NCI-H1436 (cell line): ENCODE measurements around the gene BCL10.

Experiments
- DNase-seq: peaks from one replicate; lab custom pipeline; 2025; lab: John Stamatoyannopoulos, UW

BCL10 gene

DNA sequence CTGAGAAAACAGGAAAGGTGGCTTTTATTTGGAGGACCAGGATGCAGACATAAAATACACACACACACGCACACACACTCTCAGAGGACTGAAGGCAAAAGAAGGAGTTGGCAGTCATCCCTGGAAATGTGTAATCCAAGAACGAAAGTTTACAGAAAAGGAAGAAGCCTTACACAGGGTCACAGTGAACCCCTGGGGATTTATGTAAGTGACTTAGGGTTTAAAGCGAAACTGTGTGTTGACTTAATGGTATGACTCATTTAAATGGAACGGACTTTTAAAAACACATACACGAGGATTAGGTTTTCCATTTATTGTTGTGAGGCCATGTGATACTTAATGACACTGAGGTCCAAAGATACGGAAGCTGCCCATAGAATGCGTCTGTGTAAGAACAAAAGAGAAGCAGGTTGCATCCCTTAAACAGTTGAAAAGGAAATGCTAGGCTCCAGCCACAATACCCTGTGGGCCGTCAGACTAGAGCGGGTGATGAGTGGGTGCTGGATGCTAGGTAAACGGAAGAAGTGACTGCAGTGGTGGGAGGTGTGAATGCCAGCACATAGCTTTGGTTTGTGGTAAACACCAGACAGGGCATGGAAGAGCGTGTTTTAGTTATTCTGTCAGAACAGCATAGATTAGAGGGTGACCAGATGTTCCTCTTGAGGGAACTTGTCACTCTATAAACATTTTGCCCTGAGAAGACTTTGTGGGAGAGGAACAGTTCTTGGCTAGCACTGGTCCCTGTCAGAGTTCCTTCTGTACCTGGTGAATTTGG, 21.6 kb upstream of the BCL10 start:
- DNase-seq = no peak

DNA sequence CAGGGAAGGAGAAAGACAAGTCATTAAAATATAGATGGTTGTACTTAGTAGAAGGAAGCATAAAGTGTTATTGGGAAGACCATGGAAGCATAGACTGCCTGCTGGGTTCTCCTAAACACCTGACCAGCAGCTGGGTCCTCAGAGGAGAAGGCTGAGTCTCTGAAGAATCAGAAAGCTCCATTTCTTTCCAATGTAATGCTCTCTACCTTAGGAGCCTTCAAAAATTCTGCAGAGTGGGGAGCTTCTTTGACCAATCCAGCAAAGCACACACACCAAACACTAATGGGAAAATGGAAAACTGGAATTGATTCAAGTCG, 21.1 kb upstream of the BCL10 start:
- DNase-seq = no peak

DNA sequence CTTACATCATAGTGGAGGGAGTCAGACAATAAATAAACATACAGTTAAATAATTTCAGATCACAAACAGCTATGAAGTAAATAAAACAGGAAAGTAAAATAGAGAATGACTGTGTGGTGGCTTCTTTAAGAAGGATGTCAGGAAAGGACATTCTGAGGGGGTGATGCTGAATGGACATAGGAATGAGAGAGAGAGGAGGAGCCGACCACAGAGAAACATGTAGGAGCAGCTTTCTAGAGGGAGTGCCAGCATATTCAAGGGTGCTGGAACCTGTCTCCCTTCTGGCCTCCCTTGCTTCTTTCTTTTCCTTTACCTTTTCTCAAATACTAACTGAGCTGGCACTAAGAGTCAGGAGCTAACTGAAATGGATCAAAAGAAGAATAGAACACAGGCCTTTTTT, 20.5 kb upstream of the BCL10 start:
- DNase-seq = no peak

DNA sequence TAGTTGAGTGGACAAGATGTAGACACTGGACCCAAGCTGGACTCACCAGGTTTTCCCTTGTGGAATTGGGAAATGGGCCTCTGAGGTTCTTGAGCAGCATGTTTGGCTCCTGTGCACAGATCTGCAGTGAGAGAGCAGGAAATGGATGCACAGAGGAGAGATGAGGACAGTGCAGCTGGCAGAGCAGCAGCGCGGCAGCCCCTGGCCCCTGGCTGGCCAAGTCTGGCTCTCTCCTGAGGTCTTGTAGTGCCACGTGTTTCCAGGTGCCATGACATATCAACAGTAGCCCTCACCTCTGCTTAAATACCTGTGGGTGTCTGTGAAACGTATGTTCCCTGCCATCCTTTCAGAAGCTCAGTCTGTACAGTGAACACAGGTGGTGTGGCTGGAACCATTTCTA, 19.2 kb upstream of the BCL10 start:
- no peak for DNase-seq

DNA sequence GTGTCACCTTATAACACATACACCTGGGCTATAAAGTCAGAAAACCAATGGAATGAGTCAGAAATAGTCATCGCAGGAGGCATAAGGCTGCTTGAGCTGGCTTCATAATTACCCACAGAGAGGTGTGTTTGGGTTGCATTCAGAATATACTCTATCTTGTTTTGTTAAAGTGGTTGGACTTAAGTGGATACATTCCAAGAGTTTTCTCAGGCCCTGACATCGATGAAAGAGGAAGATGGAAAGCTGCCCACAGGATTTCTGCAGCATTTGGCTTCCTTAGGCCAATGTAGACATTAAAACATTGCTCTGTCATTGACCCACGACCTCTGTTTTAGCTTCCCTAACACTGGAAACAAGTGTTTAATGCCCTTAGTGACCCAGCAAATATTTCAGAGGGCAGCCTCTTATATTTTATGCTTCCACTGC, 18.6 kb upstream of the BCL10 start:
- DNase-seq = no peak

DNA sequence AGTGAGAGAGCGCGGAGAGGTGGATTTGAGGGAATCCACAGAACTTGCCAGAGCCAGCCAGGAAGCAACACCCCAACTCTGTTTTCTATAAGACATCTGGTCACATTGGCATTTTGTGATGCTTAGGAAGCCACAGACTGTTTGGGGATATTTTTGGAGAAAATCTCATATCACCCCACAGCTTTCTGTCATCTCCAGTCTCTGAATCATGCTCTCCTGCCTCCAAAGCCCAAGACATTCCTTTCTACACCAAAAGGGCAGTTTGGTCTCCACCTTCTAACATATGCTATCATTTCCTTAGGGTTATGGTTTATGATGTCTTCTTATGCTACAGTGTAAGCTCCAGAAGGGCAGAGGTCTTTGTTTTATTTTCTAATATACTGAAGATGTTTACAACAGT, 14.4 kb upstream of the BCL10 start:
- no peak for DNase-seq

DNA sequence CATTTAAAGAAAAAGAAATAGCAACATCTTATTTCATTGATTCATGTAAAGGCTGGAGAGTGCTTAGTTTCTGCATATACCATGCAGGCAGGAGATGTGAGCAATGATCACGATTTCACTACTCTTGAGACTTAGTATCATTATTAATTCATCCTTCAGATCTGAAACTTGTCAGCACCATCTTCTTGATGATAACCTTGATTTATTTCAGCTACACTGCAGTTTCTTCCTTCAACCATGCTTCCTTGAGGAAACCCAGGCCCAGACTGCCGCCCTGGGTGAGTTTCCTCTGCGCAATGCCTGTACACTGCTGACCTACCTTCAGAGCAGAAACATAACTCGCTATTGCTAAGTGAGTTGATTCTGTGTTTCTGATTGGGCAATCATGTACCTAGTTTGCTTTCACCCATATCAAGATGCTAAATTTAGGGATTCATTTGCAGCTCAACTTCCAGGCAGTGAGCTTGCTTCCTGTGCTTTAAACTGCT, 13.5 kb upstream of the BCL10 start:
- no peak for DNase-seq

DNA sequence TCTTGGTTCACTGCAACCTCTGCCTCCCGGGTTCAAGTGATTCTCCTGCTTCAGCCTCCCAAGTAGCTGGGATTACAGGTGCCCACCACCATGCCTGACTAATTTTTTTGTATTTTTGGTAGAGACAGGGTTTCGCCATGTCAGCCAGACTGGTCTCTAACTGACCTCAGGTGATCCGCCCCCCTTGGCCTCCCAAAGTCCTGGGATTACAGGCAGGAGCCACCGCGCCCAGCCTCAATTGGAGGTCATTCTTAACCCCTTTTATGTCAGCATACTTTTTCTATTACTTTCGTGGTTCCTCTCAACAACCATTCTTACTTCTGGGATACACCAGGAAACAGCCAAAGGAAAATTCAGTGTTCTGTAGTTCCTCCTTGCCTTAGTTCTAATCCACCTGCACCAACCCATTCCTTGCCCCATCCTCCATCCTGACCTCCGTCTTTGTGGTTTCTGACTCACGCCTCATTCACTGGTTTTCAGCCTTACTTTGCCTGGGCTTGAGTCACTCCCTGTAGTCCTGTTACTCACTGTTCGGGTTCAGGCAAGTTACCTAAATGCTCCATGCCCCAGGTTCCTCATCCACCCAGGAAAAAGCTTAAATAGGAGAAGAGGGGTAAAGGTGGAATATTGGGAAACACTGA, 12.9 kb upstream of the BCL10 start:
- DNase-seq = no peak

DNA sequence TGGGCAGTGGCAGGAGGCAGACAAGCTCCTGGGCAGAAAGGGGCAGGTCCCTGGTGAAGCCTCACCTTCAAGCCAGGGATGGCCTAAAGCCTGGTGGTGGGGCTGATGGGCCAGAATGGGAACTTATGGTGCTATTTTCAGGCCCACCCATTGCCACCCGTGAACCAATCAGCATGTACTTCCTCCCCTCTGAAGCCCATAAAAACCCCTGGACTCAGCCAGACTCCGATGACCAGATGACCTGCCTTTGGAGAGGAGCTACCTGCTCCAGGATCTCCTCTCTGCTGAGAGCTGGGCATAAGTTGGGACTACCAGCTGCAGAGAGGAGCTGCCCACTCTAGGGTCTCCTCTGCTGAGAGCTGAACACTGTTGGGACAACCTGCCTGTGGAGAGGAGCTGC, 7.8 kb upstream of the BCL10 start:
- DNase-seq = no peak

DNA sequence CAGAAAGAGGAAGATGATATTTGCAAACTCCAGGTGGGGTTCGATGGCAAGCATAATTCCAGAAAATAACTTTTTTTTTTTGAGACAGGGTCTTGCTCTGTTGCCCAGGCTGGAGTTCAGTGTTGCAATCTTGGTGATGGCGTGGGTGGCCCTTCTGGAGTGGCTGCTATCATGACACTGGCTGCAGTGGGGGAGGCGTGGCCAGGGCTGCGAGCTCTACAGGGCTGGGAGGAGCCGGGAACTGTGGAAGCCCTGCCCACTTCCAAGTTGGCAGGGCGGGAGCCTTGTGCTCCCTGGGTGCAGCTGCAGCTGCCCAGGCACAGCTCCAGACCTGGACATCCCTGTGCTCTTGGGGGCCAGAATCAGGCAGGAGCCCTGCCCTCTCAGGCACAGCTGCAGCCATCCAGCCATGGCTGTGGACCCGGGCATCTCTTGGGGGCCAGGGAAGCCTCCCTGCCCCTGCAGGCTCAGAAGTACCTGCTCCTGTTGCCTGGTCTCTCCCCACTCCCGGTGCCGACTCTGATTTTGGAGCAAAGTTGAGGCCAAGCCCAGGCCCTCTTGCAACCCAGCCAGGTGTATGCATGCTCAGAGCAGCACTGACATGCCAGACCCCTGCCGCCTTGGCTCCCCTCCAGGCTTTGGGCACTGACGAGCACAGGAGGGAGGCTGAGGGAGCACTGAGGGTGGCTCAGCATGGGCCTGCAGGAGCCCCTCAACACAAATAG, 7.2 kb upstream of the BCL10 start:
- DNase-seq = no peak

DNA sequence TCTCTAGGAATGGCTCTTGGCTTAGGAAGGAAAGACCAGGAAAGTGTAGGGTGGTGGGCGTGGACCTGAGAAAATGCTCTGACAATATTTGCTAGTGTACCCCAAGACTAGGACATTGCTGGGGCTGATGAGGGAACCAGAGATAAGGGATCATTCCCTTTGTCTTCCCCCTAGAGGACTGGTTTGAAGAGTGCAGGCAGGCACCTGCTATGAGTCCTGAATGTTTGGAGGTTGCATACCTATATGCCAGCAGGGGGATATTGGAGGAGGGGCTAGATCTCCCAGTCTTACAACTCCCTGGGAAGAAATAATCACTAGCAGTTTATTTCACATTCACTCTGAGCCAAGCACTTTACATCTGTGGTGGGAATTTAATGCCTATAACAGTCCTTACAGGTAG, 6.0 kb upstream of the BCL10 start:
- DNase-seq = no peak

DNA sequence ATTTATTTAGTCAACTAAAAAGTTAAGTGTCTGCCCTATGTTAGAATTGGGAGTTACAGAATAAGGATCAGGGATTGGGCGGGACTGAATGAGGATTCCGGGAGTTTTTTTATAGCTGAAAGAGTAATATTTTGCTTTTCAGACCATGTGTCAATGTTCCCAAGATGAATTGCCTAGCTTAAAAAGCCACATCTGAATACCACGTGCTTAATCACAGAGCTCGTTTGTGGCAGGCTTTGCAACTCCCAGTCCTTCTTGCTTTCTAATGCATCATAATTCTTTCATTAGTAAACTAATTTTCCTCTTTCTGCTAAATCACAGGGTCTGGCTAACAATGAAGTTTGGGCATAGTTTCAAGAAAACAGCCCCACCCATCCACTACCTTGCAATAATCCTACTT, 4.2 kb upstream of the BCL10 start:
- no peak for DNase-seq

DNA sequence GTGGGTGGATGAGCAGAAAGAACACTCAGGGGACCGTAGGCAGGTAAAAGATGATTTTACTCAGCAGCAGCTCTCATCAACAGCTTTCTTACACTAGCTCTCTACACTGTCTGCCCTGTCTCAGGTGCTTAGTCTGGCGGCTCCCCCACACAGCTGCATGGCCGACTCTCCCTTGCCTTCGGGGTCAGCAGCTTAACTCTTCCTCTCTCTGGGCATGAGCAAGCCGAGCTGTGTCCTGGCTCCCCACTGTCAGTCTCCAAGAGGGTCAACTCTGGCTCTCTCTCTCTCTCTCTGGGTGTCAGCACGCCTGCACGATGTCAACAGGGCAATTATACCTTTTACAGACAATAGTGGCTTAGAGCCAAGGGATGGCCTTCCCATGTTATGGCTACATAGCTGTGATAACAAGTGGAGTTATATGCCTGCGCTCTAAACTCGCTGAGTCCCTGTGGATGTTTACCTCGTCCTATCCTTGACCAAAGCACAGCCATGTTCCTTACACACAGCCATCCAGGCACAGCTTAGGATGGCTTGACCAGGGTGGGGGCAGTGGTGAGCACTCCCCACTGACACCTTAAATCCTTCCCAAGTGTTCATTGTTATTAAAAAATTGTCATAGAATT, 3.1 kb upstream of the BCL10 start:
- DNase-seq = no peak

DNA sequence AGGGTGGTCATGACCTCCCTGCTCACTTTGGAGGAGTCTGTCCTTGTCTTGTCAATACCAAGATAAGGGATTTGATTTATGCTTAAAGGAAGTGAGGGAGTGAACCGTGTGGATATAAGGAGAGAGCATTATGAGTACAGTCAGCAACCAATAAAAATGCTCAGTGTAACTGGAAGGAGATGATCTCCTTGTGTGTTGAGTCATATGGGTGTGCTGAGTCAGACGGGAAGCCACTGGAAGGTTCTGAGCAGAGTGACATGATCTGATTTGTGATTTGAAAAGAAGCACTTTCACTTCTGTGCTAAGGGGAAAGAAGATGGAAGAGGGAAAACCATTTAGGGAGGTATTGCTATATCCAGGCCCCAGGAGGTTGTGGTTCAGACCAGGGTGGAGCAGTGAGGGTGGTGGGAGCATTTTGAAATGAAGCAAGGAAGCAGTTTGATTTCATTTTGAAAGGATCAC, 2.5 kb upstream of the BCL10 start:
- DNase-seq = no peak

DNA sequence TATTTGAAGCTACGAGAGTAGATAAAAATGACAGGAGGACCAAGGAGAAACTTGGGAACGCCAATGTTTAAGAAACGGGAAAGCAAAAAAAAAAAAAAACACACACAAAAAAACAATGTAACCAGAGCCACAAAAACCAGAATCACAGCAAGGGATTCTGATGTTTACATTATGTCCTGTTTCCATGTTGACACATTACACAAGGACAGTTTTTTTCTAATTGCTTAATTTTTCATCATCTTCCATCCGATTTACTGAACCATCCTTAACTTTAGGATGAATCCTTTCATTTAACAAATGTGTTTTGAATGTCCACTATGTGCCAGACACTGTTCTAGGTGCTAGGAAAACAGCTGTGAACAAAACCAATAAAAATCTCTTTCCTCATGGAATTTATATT, 1.4 kb upstream of the BCL10 start:
- DNase-seq = no peak

DNA sequence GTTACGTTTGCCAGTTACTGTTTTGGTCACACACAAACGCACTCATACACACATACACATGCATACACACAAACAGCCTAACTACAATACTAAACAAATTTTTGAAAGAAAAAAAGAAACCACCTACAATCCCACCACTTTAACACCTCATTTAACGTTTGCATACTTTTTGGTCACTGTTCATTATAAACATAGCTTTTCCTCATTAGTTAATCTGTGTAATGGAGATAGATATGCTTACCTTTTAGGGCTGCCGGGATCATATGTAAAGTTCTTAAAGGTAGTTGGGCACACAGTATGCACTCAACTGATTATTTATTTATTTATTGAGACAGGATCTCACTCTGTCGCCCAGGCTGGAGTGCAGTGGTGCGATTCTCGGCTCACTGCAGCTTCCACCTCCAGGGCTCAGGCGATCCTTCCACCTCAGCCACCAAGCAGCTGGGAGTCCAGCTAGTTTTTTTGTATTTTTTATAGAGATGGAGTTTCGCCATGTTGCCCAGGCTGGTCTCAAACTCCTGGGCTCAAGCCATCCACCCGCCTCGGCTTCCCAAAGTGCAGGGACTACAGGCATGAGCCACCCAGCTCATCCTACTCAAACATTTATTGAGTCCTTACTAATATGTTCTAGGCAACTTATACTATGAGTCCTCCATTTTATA, 677 bp upstream of the BCL10 start:
- DNase-seq = no peak

DNA sequence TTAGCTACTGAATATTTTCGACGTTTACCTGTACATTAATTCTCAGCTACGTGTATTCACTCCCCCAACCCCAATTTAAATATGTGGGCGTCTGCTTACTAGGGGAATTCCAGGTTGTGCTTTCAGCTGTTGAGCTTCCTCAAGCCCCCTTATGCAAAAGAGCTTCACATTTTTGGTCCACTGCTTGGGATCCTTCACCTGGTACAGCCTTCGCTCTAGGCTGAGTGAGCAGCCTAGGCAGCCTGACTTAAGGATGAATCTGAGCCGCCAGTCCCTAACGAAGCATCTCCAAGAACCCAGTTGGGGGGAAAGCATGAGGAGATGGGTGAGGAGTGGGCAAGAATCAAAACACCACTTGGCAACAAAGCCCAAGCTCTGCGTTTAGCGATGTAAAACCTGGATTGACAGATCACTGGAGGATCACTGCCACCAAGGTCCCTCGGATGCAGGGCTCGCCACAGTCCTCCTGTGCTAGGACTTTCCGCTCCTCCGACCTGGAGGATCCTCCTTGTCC, 674 bp downstream of the BCL10 start:
- DNase-seq = no peak

DNA sequence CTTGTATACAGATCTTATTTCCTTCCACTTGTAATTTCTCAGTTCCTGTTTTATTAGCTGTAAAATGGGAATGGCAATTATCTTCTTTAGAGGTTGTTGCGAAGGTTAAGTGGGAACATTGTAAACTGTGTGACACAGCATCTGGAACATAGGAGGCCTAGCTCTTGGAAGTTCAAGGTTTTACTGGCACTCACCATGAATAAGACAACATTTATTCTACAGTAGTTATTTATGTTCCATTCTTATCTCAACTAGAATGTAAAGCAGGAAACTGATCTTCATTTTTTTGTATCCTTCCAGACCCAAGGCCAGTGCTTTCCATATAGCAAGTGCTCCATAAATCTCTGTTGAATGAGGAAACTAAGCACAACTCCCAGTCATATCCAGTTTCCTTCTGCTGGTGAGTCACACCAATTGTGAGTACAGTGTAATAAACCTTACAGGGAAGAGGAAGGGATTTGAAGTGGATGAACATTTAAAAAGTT, 1.4 kb downstream of the BCL10 start:
- no peak for DNase-seq

DNA sequence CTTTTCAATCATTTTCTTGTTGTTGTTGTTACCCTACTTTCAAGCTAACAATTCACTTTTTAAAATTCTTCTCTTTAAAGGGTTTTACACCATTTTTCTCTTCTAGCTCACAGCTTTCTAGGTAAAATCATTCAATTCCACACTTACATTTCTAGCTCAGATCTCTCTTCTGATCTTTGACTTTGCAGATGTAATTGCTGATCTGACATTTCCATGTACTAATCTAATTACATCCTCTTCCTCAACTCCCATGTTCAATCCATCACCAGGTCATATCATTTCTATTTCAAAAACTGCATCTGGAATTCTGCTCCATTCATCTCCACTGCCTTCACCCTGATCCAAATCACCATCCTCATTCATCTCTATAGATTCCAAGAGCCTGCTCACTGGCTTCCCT, 3.0 kb downstream of the BCL10 start:
- no peak for DNase-seq

DNA sequence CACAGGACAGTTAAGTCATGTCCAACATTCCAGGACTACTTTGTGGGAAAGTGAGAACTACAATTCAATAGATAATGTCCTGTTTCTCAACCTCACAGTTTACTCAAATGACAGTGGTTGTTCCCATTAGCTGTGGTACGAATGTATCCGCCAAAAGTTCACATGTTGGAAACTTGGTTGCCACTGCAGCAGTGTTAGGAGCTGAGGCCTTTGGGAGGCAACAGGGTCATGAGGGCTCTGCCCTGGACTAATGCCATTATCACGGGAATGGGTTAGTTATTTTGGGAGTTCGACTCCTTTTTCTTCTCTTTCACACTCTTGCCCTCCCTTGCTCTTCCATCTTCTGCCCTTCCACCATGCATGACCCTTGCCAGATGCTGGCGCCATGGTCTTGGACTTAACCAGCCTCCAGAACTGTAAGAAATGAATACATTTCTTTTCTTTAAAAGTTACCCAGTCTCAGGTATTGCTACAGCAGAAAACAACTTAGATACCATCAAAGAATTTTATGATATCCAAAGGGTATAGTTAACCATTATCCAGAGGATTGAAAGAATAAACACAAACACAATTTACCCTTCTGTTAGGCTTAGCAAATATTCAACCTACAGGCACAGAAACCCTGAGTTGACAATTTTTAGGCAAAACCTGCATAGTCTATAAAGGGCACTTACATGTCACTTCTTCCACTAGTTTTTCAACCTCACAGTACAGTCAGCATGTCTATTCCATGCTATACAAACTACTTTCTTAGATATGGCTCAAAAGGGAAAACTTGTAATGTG, 7.4 kb downstream of the BCL10 start:
- DNase-seq = no peak

DNA sequence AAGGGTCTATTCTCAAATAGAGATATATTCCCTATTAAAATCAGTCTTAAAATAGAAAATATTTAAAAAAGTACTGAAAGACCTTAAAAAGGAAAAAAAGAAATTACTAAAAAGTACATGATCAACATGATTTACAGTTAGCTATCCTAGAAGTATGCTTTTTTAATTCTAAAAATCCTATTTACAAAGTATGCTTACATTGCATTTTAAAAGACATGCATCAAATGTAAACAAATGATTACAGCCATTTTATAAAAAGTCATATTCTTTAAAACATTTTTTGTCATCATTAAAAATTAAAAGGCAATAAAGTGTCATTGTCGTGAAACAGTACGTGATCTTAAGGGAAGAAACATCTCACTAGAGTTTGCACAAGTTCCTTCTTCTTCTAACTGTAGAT, 9.1 kb downstream of the BCL10 start:
- no peak for DNase-seq
